Peyer's patch (tissue), 4 donors: ENCODE measurements around the gene ZNF230.

Source experiments
- CTCF ChIP-seq, 6 experiments: fragments of 450-650 bp in 4 of 6; fragments of 200-600 bp in 2 of 6; sonication (generic) in 1 of 6; IDR thresholded peaks; one replicate each; pipeline ENCODE4 v1.5.1; 2017 to 2019; ENCODE audit warnings: antibody characterized with exemption in 6 of 6, mild to moderate bottlenecking in 3 of 6, moderate library complexity in 1 of 6
- POLR2A ChIP-seq, 2 donors: fragments of 450-650 bp; IDR thresholded peaks; one replicate each; pipeline ENCODE4 v1.5.1; 2017; ENCODE audit warnings: antibody characterized with exemption in 2 of 2, mild to moderate bottlenecking in 2 of 2, moderate library complexity in 2 of 2

GRCh38 chr19:44005973-44006372, 3.2 kb downstream of the ZNF230 start:
- TF ChIP-seq CTCF (IDR thresholded peaks at IDR 0.05) (no peak), POLR2A (IDR thresholded peaks at IDR 0.05) (no peak)
